ENCODE results near the gene HSD17B7.
"Not testable (repeated sequence)": the region's sequence is repeated elsewhere in the genome, so short reads cannot be mapped to it uniquely, and the experiment has no call there.

Gene HSD17B7

GRCh38 chr1:162757476-162757875 lies 33.0 kb upstream of the HSD17B7 start:
- no peak for DNase-seq (ENCODE audit: low spot score)
- TF ChIP-seq CTCF (IDR thresholded peaks at IDR 0.05; ENCODE audit: extremely low read depth, missing control alignments): no peak

- no peak for DNase-seq (ENCODE audit: low spot score)
- no peak for TF ChIP-seq CTCF (IDR thresholded peaks at IDR 0.05; ENCODE audit: extremely low read depth, missing control alignments)
Observed at GRCh38 chr1:162765788-162766187, 24.7 kb upstream of the HSD17B7 start.

GRCh38 chr1:162772571-162773154 lies 17.8 kb upstream of the HSD17B7 start:
- no peak for DNase-seq (ENCODE audit: low spot score)
- TF ChIP-seq CTCF (IDR thresholded peaks at IDR 0.05; ENCODE audit: extremely low read depth, missing control alignments): no peak

- no peak for TF ChIP-seq CTCF (IDR thresholded peaks at IDR 0.05; ENCODE audit: extremely low read depth, missing control alignments)
- no peak for DNase-seq (ENCODE audit: low spot score)
Observed at GRCh38 chr1:162774007-162774406, 16.5 kb upstream of the HSD17B7 start.

GRCh38 chr1:162779043-162779442 lies 11.5 kb upstream of the HSD17B7 start:
- no peak for TF ChIP-seq CTCF (IDR thresholded peaks at IDR 0.05; ENCODE audit: extremely low read depth, missing control alignments)
- DNase-seq (ENCODE audit: low spot score): no peak

GRCh38 chr1:162782671-162783070 lies 7.8 kb upstream of the HSD17B7 start:
- no peak for TF ChIP-seq CTCF (IDR thresholded peaks at IDR 0.05; ENCODE audit: extremely low read depth, missing control alignments)
- DNase-seq (ENCODE audit: low spot score): no peak

GRCh38 chr1:162784926-162785325 lies 5.6 kb upstream of the HSD17B7 start:
- not testable (repeated sequence) for DNase-seq (ENCODE audit: low spot score)

- not testable (repeated sequence) for DNase-seq (ENCODE audit: low spot score)
Observed at GRCh38 chr1:162788783-162789182, 1.7 kb upstream of the HSD17B7 start.

- not testable (repeated sequence) for DNase-seq (ENCODE audit: low spot score)
Observed at GRCh38 chr1:162790985-162791357, 469 bp downstream of the HSD17B7 start.

GRCh38 chr1:162794284-162794683 lies 3.8 kb downstream of the HSD17B7 start:
- not testable (repeated sequence) for DNase-seq (ENCODE audit: low spot score)

- DNase-seq (ENCODE audit: low spot score): not testable (repeated sequence)
Observed at GRCh38 chr1:162796617-162797279, 6.2 kb downstream of the HSD17B7 start.

GRCh38 chr1:162799995-162800830 lies 9.7 kb downstream of the HSD17B7 start:
- DNase-seq (ENCODE audit: low spot score): not testable (repeated sequence)

GRCh38 chr1:162807503-162807902 lies 17.0 kb downstream of the HSD17B7 start:
- not testable (repeated sequence) for DNase-seq (ENCODE audit: low spot score)

Data from GM20000 (cell line).